OCI-LY1 (cell line): ENCODE measurements around the gene TLCD3B.

ENCODE experiments used
- CTCF ChIP-seq: fragments of 200-600 bp; sonication (generic), shearing (Covaris generic); IDR thresholded peaks from 2 replicates; pipeline ENCODE4 v1.5.1; 2017; ENCODE audit warnings: mild to moderate bottlenecking, antibody characterized with exemption, low read length, moderate library complexity, mixed read lengths
- EZH2 ChIP-seq: fragments of 200-600 bp; sonication (generic), shearing (Covaris generic); IDR thresholded peaks from 2 replicates; pipeline ENCODE4 v1.8.0; 2017; ENCODE audit warnings: borderline replicate concordance, mixed run types, mild to moderate bottlenecking, antibody characterized with exemption, low read length, moderate library complexity, mixed read lengths

GRCh38 chr16:30076276-30076791, 45.3 kb upstream of the TLCD3B start:
- TF ChIP-seq CTCF: no peak
- no peak for TF ChIP-seq EZH2
